Glutamatergic neuron (in vitro differentiated cells): Measurements from ENCODE around the gene SCN4A. TPM values are rescaled to one million over a fixed set of nuclear protein-coding genes. Genes with fewer than 3 reads are reported as not detected.

Experiments
- DNase-seq: peaks from one replicate; pipeline ENCODE4 v3.0.0; 2022
- H3K27ac Mint-ChIP-seq: one replicate; pipeline ENCODE4 v1.8.0; 2020; ENCODE audit warnings: mild to moderate bottlenecking, mixed read lengths, inconsistent platforms; ENCODE audit not compliant: unreplicated experiment
- H3K27me3 Mint-ChIP-seq: one replicate; pipeline ENCODE4 v1.8.0; 2020; ENCODE audit warnings: mild to moderate bottlenecking, moderate library complexity, mixed read lengths, inconsistent platforms; ENCODE audit not compliant: unreplicated experiment
- H3K36me3 Mint-ChIP-seq: one replicate; pipeline ENCODE4 v1.8.0; 2020; ENCODE audit warnings: mild to moderate bottlenecking, mixed read lengths, inconsistent platforms; ENCODE audit not compliant: unreplicated experiment
- H3K4me1 Mint-ChIP-seq: one replicate; pipeline ENCODE4 v1.8.0; 2020; ENCODE audit warnings: mild to moderate bottlenecking, low read depth, mixed read lengths, inconsistent platforms; ENCODE audit not compliant: unreplicated experiment
- H3K4me3 Mint-ChIP-seq: one replicate; pipeline ENCODE4 v1.8.0; 2020; ENCODE audit warnings: mild to moderate bottlenecking, mixed read lengths, inconsistent platforms; ENCODE audit not compliant: unreplicated experiment
- H3K9me3 Mint-ChIP-seq: one replicate; pipeline ENCODE4 v1.8.0; 2020; ENCODE audit warnings: mild to moderate bottlenecking, moderate library complexity, mixed read lengths, inconsistent platforms; ENCODE audit not compliant: unreplicated experiment
- CTCF ChIP-seq: fragments of 200-600 bp; sonication (generic); IDR thresholded peaks from one replicate; pipeline ENCODE4 v1.5.0; 2021; ENCODE audit not compliant: partially characterized antibody, unreplicated experiment
- total RNA-seq: library from RNA; stranded (reverse); fragmentation: NEBNext Ultra II Directional; extraction: Animal tissue kit (Norgen Biotek cat#: 25700); gene quantifications from one replicate; pipeline ENCODE4 v1.2.1, GENCODE V29; 2021; ENCODE audit not compliant: unreplicated experiment

The SCN4A gene
- total RNA-seq, 1 donor from 2014 or later, result 7.9 TPM

DNA sequence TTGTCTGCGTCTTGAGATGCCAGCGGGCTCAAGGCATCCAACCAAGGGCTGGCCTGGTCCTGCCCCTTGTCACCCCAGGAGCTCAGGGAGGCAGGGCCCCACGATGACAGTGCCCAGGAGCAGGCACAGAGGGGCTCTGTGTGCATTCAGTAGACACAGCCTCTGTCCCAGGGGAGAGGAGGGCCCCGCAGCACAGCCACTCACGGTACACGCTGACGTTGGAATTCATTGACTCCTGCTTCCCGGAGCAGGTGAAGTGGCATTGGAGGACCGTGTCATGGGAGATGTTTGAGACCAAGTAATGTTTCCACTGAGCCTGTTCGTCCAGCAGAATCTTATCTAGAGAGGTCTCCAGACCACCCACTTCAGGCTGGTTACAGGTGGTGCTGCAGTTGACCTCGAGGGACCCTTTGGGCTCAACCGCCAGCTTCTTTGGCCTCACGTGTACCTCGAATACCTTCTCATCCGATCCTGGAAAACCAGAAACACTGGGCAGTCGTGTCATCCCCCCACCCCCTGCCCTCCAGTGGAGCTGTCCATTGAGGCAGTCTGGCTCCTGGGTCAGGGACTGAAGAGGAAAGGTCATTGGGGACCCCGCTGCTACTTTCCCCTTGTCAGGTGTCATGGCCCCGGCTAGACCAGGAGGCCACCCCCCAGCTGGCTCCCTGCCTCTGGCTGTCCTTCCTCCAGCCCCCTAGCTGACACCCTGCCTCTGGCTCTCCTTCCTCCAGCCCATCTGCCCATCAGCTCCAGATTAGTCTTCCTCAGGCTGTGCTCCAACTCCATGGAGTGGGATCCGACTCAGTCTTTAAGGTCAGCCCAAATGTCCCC is 32.4 kb upstream of the SCN4A start:
- Mint-ChIP-seq H3K4me1 (no peaks in the 10 kb centered on the region), H3K4me3 (no peak overlapping the region), H3K27me3 (no peaks in the 10 kb centered on the region), H3K27ac (no peak overlapping the region), H3K36me3 (no peaks in the 10 kb centered on the region), H3K9me3 (no peaks in the 10 kb centered on the region)
- DNase-seq, result no peak
- TF ChIP-seq CTCF, result no peak

DNA sequence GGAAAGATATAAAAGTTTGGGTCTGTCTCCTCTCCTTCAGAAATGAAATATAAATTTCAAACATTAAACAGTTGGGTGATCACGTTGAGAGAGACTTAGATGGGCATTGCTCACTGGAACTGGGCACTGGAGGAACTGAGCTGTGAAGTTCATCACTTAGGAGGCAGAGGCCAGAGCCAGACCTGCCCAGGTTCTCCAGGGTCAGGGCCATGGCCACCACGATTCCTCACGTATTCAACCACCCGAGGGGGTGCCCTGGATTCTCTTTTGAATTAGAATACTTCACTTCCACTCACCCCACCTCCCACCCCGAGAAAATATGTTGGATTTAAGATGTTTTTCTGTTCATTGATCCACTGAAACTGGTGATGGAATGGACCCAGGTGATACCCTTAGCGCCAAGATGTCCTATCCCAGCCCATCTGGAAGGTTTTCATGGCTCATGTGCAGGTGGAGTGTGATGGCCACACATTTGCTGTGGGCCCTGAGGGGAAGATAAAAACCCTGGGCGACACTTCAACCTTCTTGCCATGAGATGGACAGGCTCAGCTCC is 31.6 kb upstream of the SCN4A start:
- H3K27me3 Mint-ChIP-seq, result peaks cover 5% of the 10 kb centered on the region
- no peak for DNase-seq

DNA sequence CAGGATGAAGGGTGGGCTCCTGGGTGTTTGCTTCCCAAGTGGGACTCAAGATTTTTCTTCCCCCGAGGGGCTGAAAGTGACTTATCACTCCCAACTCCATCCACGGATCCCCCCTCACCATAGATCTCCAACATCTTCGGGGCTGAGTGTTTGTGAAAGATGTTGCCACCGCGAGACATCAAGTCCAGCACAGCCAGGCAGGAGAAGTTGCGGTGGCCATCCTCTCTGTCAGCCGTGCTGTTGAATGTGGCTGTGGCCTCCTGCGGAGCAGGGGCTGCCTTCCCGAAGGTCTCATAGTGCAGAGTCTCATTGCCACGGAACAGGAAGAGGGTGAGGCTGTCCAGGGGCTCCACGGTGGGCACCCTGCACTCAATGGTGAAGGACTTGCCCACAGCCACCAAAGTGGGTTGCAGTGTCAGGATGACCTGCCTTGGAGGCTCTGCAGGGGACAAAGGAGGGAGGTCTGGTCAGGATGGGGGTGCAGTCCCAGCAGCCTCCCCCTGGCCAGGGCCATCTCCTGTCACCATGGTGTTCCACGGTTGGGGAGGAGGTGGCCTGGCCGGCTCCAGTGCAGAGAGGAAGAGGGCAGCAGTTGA is 30.9 kb upstream of the SCN4A start:
- no peak for TF ChIP-seq CTCF
- Mint-ChIP-seq H3K36me3 (no peaks in the 10 kb centered on the region), H3K27me3 (peaks cover 5% of the 10 kb centered on the region), H3K27ac (no peak overlapping the region), H3K4me3 (no peak overlapping the region), H3K4me1 (no peaks in the 10 kb centered on the region), H3K9me3 (peaks cover 2% of the 10 kb centered on the region)
- no peak for DNase-seq

More for the DNA sequence above, 31.6 kb upstream of the SCN4A start:
- no peaks in the 10 kb centered on the region for H3K4me1 Mint-ChIP-seq
- H3K36me3 Mint-ChIP-seq, result no peaks in the 10 kb centered on the region
- TF ChIP-seq CTCF, result no peak
- H3K9me3 Mint-ChIP-seq, result peaks cover 2% of the 10 kb centered on the region
- H3K4me3 Mint-ChIP-seq, result no peak overlapping the region
- H3K27ac Mint-ChIP-seq, result no peak overlapping the region

GRCh38 chr17:64002658-64003525 is 30.2 kb upstream of the SCN4A start:
- no peak overlapping the region for H3K27ac Mint-ChIP-seq
- no peak for DNase-seq
- H3K9me3 Mint-ChIP-seq, result peaks cover 2% of the 10 kb centered on the region
- H3K4me3 Mint-ChIP-seq, result no peak overlapping the region
- H3K27me3 Mint-ChIP-seq, result peaks cover 5% of the 10 kb centered on the region
- H3K4me1 Mint-ChIP-seq, result no peaks in the 10 kb centered on the region
- TF ChIP-seq CTCF, result no peak
- no peaks in the 10 kb centered on the region for H3K36me3 Mint-ChIP-seq
